ENCODE measurements around the gene PER2. TPM values are rescaled to one million over a fixed set of nuclear protein-coding genes. Genes with fewer than 3 reads are reported as not detected.
A peak's percentile ranks its signal among the peaks of the same experiment; 100 is the strongest.

PER2 gene
- total RNA-seq, 1 donor from 2014 or later = 11.3 TPM

- no peaks in the 10 kb centered on the region for H3K27me3 ChIP-seq (ENCODE audit: control insufficient read depth, insufficient read depth, low read length)
- FAIRE-seq (no peak), DNase-seq (ENCODE audit: low read depth) (no peak)
- H3K4me3 ChIP-seq (ENCODE audit: low read depth, low read length) = no peak overlapping the region
- no peaks in the 10 kb centered on the region for H3K36me3 ChIP-seq (ENCODE audit: control insufficient read depth, insufficient read depth, low read length)
- TF ChIP-seq CTCF (IDR thresholded peaks at IDR 0.05; ENCODE audit: insufficient read depth, low read length, severe bottlenecking) = no peak
Observed at GRCh38 chr2:238322001-238322411, 33.6 kb upstream of the PER2 start.

GRCh38 chr2:238321467-238321866 lies 33.1 kb upstream of the PER2 start:
- Histone ChIP-seq H3K36me3 (ENCODE audit: control insufficient read depth, insufficient read depth, low read length) (no peaks in the 10 kb centered on the region), H3K4me3 (ENCODE audit: low read depth, low read length) (peak overlapping the region; percentile 68), H3K27me3 (ENCODE audit: control insufficient read depth, insufficient read depth, low read length) (no peaks in the 10 kb centered on the region)
- FAIRE-seq (peak; percentile 86), DNase-seq (ENCODE audit: low read depth) (peak; percentile 33)
- no peak for TF ChIP-seq CTCF (IDR thresholded peaks at IDR 0.05; ENCODE audit: insufficient read depth, low read length, severe bottlenecking)

- no peak for DNase-seq (ENCODE audit: low read depth)
- Histone ChIP-seq H3K4me3 (ENCODE audit: low read depth, low read length) (peak overlapping the region; percentile 68), H3K27me3 (ENCODE audit: control insufficient read depth, insufficient read depth, low read length) (no peaks in the 10 kb centered on the region), H3K36me3 (ENCODE audit: control insufficient read depth, insufficient read depth, low read length) (no peaks in the 10 kb centered on the region)
- FAIRE-seq = no peak
- no peak for TF ChIP-seq CTCF (IDR thresholded peaks at IDR 0.05; ENCODE audit: insufficient read depth, low read length, severe bottlenecking)
Observed at GRCh38 chr2:238320648-238321281, 32.4 kb upstream of the PER2 start.

GRCh38 chr2:238320246-238320647 lies 31.8 kb upstream of the PER2 start, which contains the start of gene TRAF3IP1:
TSS of gene TRAF3IP1 (plus strand) at chr2:238320518. CDS start at chr2:238320663, 145 bp downstream.
- FAIRE-seq = no peak
- Histone ChIP-seq H3K36me3 (ENCODE audit: control insufficient read depth, insufficient read depth, low read length) (no peaks in the 10 kb centered on the region), H3K27me3 (ENCODE audit: control insufficient read depth, insufficient read depth, low read length) (no peaks in the 10 kb centered on the region), H3K4me3 (ENCODE audit: low read depth, low read length) (peak within 1 kb of the TSS; percentile 68)
- DNase-seq (ENCODE audit: low read depth) = peak; percentile 80
- TF ChIP-seq CTCF (IDR thresholded peaks at IDR 0.05; ENCODE audit: insufficient read depth, low read length, severe bottlenecking) = no peak

- no peak overlapping the region for H3K4me3 ChIP-seq (ENCODE audit: low read depth, low read length)
- no peak for DNase-seq (ENCODE audit: low read depth)
- no peaks in the 10 kb centered on the region for H3K36me3 ChIP-seq (ENCODE audit: control insufficient read depth, insufficient read depth, low read length)
- no peak for TF ChIP-seq CTCF (IDR thresholded peaks at IDR 0.05; ENCODE audit: insufficient read depth, low read length, severe bottlenecking)
- no peaks in the 10 kb centered on the region for H3K27me3 ChIP-seq (ENCODE audit: control insufficient read depth, insufficient read depth, low read length)
- FAIRE-seq = no peak
Observed at GRCh38 chr2:238315031-238315595, 26.7 kb upstream of the PER2 start.

All from bronchial epithelial cell (primary cell).